ENCODE data around the gene ASCC1. TPM values are rescaled to one million over a fixed set of nuclear protein-coding genes. Genes with fewer than 3 reads are reported as not detected.

The ASCC1 gene
- total and polyA plus RNA-seq, 2 of the 13 experiments (the other 11 are each of a cell fraction or from before 2014, with no cell fraction given) = 21.6 to 30.1 TPM

- TF ChIP-seq POGK (CRISPR knock-in tag; conservative IDR thresholded peaks at IDR 0.05) (no peak), ZFP90 (CRISPR knock-in tag; IDR thresholded peaks at IDR 0.05; ENCODE audit: borderline replicate concordance) (no peak), NFE2L2 (IDR thresholded peaks at IDR 0.05; ENCODE audit: low read length) (no peak), ZNF451 (CRISPR knock-in tag; IDR thresholded peaks at IDR 0.05) (no peak), ZNF644 (CRISPR knock-in tag; IDR thresholded peaks at IDR 0.05; ENCODE audit: low read depth) (peak; percentile 8; the same call in 1 of the 2 replicates), PRDM15 (CRISPR knock-in tag; IDR thresholded peaks at IDR 0.05) (no peak), TERF1 (CRISPR knock-in tag; IDR thresholded peaks at IDR 0.05) (no peak), GATAD2A (CRISPR knock-in tag; IDR thresholded peaks at IDR 0.05) (peak; percentile 91), ATF3 (CRISPR knock-in tag; IDR thresholded peaks at IDR 0.05) (peak; percentile 17; the same call in 1 of the 2 replicates), ZNF264 (CRISPR knock-in tag; IDR thresholded peaks at IDR 0.05) (no peak; the same call in 1 of the 2 replicates), ZNF562 (CRISPR knock-in tag; IDR thresholded peaks at IDR 0.05; ENCODE audit: borderline replicate concordance) (no peak), HHEX (CRISPR knock-in tag; IDR thresholded peaks at IDR 0.05) (peak; percentile 81), ZNF589 (CRISPR knock-in tag; conservative IDR thresholded peaks at IDR 0.05) (no peak), SNAPC4 (CRISPR knock-in tag; IDR thresholded peaks at IDR 0.05) (no peak), ISX (CRISPR knock-in tag; conservative IDR thresholded peaks at IDR 0.05) (no peak), TCF12 (IDR thresholded peaks at IDR 0.05) (no peak), TCF12 (CRISPR knock-in tag; IDR thresholded peaks at IDR 0.05) (no peak), ZNF530 (CRISPR knock-in tag; IDR thresholded peaks at IDR 0.05; ENCODE audit: low read depth) (no peak), POLR2G (IDR thresholded peaks at IDR 0.05; ENCODE audit: low read depth, low read length) (0 out of 2 replicates have a peak, but pooled peaks have one; percentile 36)
Observed at GRCh38 chr10:72098301-72098835, 117.7 kb downstream of the ASCC1 start (continued).

Measured in HepG2 (cell line).